Activated CD8-positive, alpha-beta memory T cell treated with anti-CD3 and anti-CD28 coated beads, Interleukin-2, amount 50 U/mL, for 48 hours (primary cell): Measurements from ENCODE around the gene SEC24D.

ENCODE experiments used
- DNase-seq: peaks from one replicate; pipeline ENCODE4 v3.0.0-alpha.2; 2020

The SEC24D gene

GRCh38 chr4:118746251-118746919 is 89.5 kb downstream of the SEC24D start:
- DNase-seq = no peak

GRCh38 chr4:118745357-118745756 is 90.6 kb downstream of the SEC24D start:
- no peak for DNase-seq

GRCh38 chr4:118743867-118744266 is 92.1 kb downstream of the SEC24D start:
- no peak for DNase-seq

- DNase-seq = no peak
Measured at GRCh38 chr4:118742050-118742449, 93.9 kb downstream of the SEC24D start.

- no peak for DNase-seq
Measured at GRCh38 chr4:118741301-118741855, 94.5 kb downstream of the SEC24D start.

- no peak for DNase-seq
Measured at GRCh38 chr4:118740869-118741268, 95.1 kb downstream of the SEC24D start.

GRCh38 chr4:118739022-118739713 is 96.8 kb downstream of the SEC24D start:
- no peak for DNase-seq

GRCh38 chr4:118738090-118738489 is 97.8 kb downstream of the SEC24D start:
- DNase-seq = no peak

GRCh38 chr4:118736900-118737299 is 99.0 kb downstream of the SEC24D start:
- no peak for DNase-seq

GRCh38 chr4:118734491-118735205 is 101.3 kb downstream of the SEC24D start:
- DNase-seq = no peak

GRCh38 chr4:118732591-118733330 is 103.2 kb downstream of the SEC24D start:
- DNase-seq = no peak

- DNase-seq = no peak
Measured at GRCh38 chr4:118730683-118731082, 105.2 kb downstream of the SEC24D start.

GRCh38 chr4:118729287-118730286 is 106.3 kb downstream of the SEC24D start:
- no peak for DNase-seq

- DNase-seq = no peak
Measured at GRCh38 chr4:118727360-118727759, 108.6 kb downstream of the SEC24D start.

- no peak for DNase-seq
Measured at GRCh38 chr4:118723369-118723768, 112.6 kb downstream of the SEC24D start.

GRCh38 chr4:118721752-118722151 is 114.2 kb downstream of the SEC24D start:
- no peak for DNase-seq

GRCh38 chr4:118718511-118719170 is 117.3 kb downstream of the SEC24D start:
- no peak for DNase-seq

- no peak for DNase-seq
Measured at GRCh38 chr4:118716304-118716703, 119.6 kb downstream of the SEC24D start.

- DNase-seq = no peak
Measured at GRCh38 chr4:118714682-118715081, 121.2 kb downstream of the SEC24D start.

GRCh38 chr4:118712872-118713271 is 123.1 kb downstream of the SEC24D start:
- DNase-seq = no peak

- DNase-seq = no peak
Measured at GRCh38 chr4:118711052-118711451, 124.9 kb downstream of the SEC24D start.
